ENCODE data around the gene SLC35D3.
"Not testable (repeated sequence)": the region's sequence is repeated elsewhere in the genome, so short reads cannot be mapped to it uniquely, and the experiment has no call there.

SLC35D3 gene

GRCh38 chr6:136967876-136968752 lies 46.0 kb downstream of the SLC35D3 start:
- DNase-seq (ENCODE audit: low spot score) = peak; percentile 55

- no peak for DNase-seq (ENCODE audit: low spot score)
Observed at GRCh38 chr6:136968837-136969236, 46.7 kb downstream of the SLC35D3 start.

GRCh38 chr6:136969433-136969832 lies 47.3 kb downstream of the SLC35D3 start:
- DNase-seq (ENCODE audit: low spot score) = no peak

- no peak for DNase-seq (ENCODE audit: low spot score)
Observed at GRCh38 chr6:136969930-136970329, 47.8 kb downstream of the SLC35D3 start.

- no peak for DNase-seq (ENCODE audit: low spot score)
Observed at GRCh38 chr6:136971609-136972008, 49.5 kb downstream of the SLC35D3 start.

GRCh38 chr6:136973781-136974180 lies 51.7 kb downstream of the SLC35D3 start:
- not testable (repeated sequence) for DNase-seq (ENCODE audit: low spot score)
